Coronary artery (tissue), 2 donors: ENCODE data around the gene MAN2A2.

Experiments
- DNase-seq: peaks from one replicate; pipeline ENCODE4 v3.0.0-alpha.2; 2017; ENCODE audit warnings: low spot score
- H3K27ac ChIP-seq, 2 donors: fragments of 200-600 bp; sonication (generic); one replicate each; pipeline ENCODE4 v1.5.1; 2016 to 2019
- H3K4me3 ChIP-seq: fragments of 200-600 bp; sonication (generic); 2 replicates; pipeline ENCODE4 v1.5.1; 2016; ENCODE audit warnings: mild to moderate bottlenecking, moderate library complexity
- TF ChIP-seq, protein P1 (sequence below): fragments of 200-600 bp; sonication (generic); IDR thresholded peaks from one replicate; pipeline ENCODE4 v1.5.1; 2019; ENCODE audit warnings: antibody characterized with exemption

Gene MAN2A2

DNA sequence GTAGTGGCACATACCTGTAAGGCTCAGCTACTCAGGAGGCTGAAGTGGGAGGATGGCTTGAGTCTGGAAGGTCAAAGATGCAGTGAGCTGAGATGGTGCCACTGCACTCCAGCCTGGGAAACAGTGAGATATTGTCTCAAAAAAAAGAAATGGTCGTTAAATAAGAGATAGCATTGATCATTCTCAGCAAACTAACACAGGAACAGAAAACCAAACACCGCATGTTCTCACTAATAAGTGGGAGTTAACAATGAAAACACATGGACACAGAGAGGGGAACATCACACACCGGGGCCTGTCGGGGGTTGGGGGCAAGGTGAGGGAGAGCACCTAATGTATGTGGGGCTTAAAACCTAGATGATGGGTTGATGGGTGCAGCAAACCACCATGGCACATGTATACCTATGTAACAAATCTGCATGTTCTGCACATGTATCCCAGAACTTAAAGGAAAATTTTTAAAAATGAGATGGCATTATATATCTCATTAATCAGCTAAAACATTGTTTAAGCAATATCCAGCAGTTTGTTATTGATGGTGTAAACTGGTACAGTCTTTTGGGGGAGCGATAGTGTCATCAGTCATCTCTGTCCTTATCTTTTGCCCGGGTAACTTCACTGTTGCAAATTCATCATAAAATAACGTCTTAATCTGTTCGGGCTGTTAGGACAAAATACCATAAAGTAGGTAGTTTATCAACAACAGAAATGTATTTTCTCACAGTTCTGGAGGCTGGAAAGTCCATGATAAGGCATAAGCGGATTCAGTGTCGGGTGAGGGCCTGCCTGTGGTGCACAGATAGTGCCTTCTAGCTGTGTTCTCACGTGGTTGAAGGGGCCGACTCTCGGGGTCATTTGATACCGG is 1.7 kb upstream of the MAN2A2 start:
- peak overlapping the region; percentile 87 to 96 for H3K27ac ChIP-seq
- no peak for DNase-seq
- H3K4me3 ChIP-seq: peak overlapping the region; percentile 88
- TF ChIP-seq, protein P1, sequence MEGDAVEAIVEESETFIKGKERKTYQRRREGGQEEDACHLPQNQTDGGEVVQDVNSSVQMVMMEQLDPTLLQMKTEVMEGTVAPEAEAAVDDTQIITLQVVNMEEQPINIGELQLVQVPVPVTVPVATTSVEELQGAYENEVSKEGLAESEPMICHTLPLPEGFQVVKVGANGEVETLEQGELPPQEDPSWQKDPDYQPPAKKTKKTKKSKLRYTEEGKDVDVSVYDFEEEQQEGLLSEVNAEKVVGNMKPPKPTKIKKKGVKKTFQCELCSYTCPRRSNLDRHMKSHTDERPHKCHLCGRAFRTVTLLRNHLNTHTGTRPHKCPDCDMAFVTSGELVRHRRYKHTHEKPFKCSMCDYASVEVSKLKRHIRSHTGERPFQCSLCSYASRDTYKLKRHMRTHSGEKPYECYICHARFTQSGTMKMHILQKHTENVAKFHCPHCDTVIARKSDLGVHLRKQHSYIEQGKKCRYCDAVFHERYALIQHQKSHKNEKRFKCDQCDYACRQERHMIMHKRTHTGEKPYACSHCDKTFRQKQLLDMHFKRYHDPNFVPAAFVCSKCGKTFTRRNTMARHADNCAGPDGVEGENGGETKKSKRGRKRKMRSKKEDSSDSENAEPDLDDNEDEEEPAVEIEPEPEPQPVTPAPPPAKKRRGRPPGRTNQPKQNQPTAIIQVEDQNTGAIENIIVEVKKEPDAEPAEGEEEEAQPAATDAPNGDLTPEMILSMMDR: no peak

DNA sequence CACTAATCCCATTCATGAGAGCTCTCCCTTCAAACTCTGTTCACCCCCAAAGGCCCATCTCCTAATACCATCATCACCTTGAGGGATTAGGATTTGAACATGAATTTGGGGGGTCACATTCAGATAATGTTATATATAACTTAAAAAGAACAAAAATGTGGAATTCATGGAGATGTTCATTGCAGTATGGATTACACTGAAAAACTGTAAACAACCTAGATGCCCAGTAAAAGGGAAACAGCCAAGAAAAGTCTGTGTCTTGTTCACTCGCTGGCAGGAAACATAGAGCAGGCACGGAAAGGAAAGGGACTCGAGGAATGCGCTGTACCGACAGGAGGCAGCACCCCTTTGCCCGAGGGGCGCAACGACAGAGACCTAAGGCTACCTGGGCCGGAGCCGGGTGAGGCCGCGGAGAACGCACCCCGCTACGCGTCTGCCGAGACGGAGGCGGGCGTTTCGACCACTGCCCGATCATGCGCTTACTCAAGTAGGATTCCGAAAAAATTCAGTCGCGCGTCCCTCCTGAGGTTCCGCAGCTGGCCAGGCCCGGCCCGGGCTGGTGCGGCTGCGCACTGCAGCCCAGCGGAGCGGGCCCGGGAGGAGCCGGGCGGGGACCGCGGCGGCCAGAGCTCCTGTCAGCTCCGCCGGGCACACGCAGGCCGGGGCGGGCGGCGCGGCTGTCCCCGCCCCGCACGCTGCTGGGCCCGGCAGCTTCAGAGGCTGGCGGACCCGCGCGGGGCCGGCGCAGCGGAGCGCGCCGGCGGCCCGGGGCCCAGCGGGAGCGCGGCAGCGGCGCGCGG is 862 bp upstream of the MAN2A2 start:
- TF ChIP-seq, protein P1: peak; percentile 68
- DNase-seq: peak; percentile 86
- Histone ChIP-seq H3K4me3 (peak overlapping the region; percentile 88), H3K27ac (peak overlapping the region; percentile 87 to 96)

DNA sequence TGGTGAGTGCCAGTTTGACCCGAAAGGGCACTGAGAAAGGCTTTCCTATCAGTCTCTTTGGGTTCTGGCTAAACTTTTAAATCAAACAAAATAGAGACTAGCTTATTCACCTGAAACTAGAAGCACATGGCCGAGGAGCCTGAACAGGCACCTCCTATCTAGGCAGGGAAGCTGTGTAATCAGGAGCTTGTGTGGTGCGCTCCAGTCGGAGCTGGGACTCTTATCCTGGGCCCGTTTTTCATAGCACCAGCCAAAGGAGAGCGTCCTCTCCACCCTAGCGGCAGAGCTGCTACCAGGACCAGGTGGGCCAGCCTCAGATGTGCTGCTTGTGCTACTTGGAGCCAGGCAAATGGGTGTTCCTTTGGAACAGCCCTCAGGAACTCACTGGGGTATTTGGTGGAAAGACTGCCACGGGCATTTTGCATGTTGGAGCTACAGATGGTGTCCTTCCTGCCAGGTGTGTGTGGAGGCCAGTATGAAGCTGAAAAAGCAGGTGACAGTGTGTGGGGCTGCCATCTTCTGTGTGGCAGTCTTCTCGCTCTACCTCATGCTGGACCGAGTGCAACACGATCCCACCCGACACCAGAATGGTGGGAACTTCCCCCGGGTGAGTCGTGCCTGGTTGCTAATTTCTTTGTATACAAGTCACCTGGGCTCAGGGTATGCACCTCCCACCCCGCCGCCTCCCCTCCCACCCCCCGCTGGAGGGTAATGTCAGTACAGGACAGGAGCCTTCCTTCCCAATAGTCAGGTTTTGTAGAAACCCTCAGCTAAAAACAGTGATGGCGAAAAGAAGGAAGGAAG is 833 bp downstream of the MAN2A2 start:
- TF ChIP-seq, protein P1: no peak
- Histone ChIP-seq H3K4me3 (peak overlapping the region; percentile 88), H3K27ac (peak overlapping the region; percentile 80 to 96)
- no peak for DNase-seq

DNA sequence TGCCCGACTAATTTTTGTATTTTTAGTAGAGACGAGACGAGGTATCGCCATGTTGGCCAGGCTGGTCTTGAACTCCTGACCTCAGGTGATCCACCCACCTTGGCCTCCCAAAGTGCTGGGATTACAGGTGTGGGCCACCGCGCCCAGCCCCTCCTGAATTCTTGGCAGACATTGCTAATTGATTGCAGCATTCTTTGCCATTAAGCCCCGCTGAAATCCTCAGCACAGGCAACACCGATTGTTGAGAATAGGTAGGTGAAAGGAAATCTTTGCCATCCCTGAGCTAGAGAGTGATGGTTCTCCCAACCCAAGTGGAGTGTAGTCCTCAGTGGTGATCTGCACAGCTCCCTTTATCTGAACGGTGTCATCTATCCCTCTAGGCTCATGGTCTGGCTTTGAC is 1.6 kb downstream of the MAN2A2 start:
- H3K27ac ChIP-seq: no peak overlapping the region
- no peak for DNase-seq
- TF ChIP-seq, protein P1: no peak
- no peak overlapping the region for H3K4me3 ChIP-seq

DNA sequence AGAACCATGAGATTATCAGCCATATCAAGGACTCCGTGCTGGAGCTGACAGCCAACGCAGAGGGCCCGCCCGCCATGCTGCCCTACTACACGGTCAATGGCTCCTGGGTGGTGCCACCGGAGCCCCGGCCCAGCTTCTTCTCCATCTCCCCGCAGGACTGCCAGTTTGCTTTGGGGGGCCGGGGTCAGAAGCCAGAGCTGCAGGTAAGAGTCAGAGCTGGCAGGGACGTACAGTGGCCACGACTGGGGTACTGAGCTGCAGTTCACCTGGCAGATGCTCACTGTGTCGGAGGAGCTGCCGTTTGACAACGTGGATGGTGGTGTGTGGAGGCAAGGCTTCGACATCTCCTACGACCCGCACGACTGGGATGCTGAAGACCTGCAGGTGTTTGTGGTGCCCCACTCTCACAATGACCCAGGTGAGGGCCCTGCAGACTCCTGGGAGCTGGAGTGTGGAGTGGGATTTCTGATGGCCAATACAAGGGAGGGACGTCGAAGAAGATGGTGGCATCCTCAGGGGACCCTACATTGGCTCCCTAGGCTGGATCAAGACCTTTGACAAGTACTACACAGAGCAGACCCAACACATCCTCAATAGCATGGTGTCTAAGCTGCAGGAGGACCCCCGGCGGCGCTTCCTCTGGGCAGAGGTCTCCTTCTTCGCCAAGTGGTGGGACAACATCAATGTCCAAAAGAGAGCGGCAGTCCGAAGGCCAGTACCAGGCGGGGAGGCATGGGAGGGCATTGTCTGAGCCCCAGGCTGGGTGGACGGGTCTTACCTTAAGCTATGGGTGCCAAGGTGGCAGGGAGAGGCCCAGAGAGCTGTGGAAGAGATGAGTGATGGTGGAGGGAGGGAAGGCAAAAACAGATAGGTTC is 2.4 kb downstream of the MAN2A2 start:
- TF ChIP-seq, protein P1: no peak
- DNase-seq: no peak
- H3K27ac ChIP-seq: no peak overlapping the region
- H3K4me3 ChIP-seq: no peak overlapping the region

DNA sequence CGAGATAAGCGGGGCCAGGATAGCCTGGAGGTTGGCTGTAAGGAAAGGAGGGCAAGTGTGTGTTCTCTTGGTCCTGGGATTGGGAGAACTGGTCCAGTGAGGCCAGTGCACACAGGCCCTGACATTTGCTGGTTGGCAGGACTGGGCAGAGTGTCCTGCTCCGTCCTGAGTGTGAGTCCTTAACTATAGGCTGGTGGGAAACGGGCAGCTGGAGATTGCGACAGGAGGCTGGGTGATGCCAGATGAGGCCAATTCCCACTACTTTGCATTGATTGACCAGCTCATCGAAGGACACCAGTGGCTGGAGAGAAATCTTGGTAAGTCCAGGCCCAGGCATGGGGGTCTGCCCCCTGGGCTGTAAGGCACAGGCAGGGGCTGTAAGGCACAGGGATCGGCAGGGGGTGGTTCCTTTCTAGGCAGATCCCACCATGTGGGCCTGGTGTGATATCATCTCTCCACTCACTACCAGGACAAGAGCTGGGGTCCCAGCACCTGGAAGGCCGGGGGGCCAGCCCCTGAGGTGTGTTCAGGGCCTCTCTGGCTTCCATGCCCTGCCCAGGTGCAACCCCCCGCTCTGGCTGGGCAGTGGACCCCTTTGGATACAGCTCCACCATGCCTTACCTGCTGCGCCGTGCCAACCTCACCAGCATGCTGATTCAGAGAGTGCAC is 3.2 kb downstream of the MAN2A2 start:
- H3K4me3 ChIP-seq: no peak overlapping the region
- DNase-seq: no peak
- TF ChIP-seq, protein P1: no peak
- no peak overlapping the region for H3K27ac ChIP-seq
